Stimulated activated CD8-positive, alpha-beta memory T cell treated with anti-CD3 and anti-CD28 coated beads, Interleukin-12 subunit alpha, Interleukin-12 subunit beta, amount 100 ng/mL, for 4 hours (primary cell): Measurements from ENCODE around the gene LGALS7.

Experiments
- DNase-seq: peaks from one replicate; pipeline ENCODE4 v3.0.0-alpha.2; 2020; ENCODE audit warnings: low read depth

LGALS7 gene

GRCh38 chr19:38726284-38726673 lies 47.0 kb downstream of the LGALS7 start:
- DNase-seq = no peak

GRCh38 chr19:38725469-38726283 lies 47.6 kb downstream of the LGALS7 start:
- DNase-seq = no peak

- no peak for DNase-seq
These were observed 49.1 kb downstream of the LGALS7 start for GRCh38 chr19:38723990-38724854.

- DNase-seq = no peak
These were observed 49.7 kb downstream of the LGALS7 start for GRCh38 chr19:38723606-38723965.

GRCh38 chr19:38722947-38723605 lies 50.2 kb downstream of the LGALS7 start:
- DNase-seq = no peak

- DNase-seq = no peak
These were observed 51.1 kb downstream of the LGALS7 start for GRCh38 chr19:38721979-38722773.

- DNase-seq = no peak
These were observed 51.8 kb downstream of the LGALS7 start for GRCh38 chr19:38721496-38721895.
